ENCODE data around the gene UBL7. TPM values are rescaled to one million over a fixed set of nuclear protein-coding genes. Genes with fewer than 3 reads are reported as not detected.

Gene UBL7
- total RNA-seq, 4 donors from 2014 or later, result 47.9 to 60.0 (median 52.0) TPM

DNA sequence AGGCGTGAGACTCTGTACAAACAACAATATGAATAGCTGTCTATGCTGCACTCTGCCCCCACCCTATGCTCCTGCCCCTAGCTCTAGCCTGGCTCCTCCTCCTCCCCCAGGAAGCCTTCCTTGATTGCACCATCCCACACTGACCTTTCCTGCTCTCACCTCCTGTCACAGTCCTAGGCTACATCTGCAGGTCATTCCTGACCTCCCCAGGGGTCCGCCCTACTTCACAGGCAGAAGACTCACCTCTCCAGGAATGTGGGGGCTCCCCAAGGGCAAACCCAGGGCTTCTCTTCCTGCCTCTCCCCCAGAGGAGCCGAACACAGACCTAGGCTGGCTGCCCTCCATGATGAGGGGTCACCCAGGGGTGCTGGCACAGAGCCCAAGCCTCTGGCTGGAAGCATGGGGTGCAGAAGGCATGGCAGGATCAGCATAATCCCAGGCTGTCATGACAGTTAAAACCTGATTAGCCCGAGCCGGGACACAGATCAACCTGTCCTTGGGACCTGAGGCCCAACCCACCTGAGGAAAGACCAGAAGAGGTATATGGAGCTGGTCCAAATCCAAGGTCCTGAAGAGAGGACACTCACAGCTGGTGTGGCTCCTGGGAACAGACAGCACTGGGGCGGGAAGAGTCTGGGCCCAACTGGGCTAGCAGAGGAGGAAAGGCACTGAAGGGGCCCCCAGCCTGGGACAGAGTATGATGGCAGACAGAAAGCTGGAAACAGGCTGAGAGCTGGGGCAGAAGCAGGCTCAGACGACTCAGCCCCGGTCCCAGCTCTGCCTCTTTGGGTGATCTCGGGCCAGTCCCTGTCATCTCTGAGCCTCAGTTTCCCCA, 33.1 kb downstream of the UBL7 start:
- peaks cover 55% of the 10 kb centered on the region for H3K27me3 ChIP-seq
- peaks cover 0 to 16% (median 3%) of the 10 kb centered on the region in 3 donors for H3K4me1 ChIP-seq
- no peaks in the 10 kb centered on the region for H3K36me3 ChIP-seq
- no peak overlapping the region for H3K27ac ChIP-seq
- no peaks in the 10 kb centered on the region for H3K9me3 ChIP-seq
- no peak for ATAC-seq
- whole genome bisulfite sequencing, 2 donors (ENCODE audit: low coverage in 1 of 2), result 88% methylated on average over 3 of the region's 9 CpGs; no CpG with 5 or more reads in 1 of the 2 donors
- TF ChIP-seq EP300 (IDR thresholded peaks at IDR 0.05), result no peak
- TF ChIP-seq, protein P1, sequence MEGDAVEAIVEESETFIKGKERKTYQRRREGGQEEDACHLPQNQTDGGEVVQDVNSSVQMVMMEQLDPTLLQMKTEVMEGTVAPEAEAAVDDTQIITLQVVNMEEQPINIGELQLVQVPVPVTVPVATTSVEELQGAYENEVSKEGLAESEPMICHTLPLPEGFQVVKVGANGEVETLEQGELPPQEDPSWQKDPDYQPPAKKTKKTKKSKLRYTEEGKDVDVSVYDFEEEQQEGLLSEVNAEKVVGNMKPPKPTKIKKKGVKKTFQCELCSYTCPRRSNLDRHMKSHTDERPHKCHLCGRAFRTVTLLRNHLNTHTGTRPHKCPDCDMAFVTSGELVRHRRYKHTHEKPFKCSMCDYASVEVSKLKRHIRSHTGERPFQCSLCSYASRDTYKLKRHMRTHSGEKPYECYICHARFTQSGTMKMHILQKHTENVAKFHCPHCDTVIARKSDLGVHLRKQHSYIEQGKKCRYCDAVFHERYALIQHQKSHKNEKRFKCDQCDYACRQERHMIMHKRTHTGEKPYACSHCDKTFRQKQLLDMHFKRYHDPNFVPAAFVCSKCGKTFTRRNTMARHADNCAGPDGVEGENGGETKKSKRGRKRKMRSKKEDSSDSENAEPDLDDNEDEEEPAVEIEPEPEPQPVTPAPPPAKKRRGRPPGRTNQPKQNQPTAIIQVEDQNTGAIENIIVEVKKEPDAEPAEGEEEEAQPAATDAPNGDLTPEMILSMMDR (IDR thresholded peaks at IDR 0.05), result no peak
- TF ChIP-seq POLR2AphosphoS5 (IDR thresholded peaks at IDR 0.05), result no peak
- no peak for TF ChIP-seq POLR2A (IDR thresholded peaks at IDR 0.05)
- H3K4me3 ChIP-seq, result no peak overlapping the region

GRCh38 chr15:74426404-74427281, 34.3 kb downstream of the UBL7 start:
- peaks cover 44% of the 10 kb centered on the region for H3K27me3 ChIP-seq
- ATAC-seq, result no peak
- TF ChIP-seq POLR2A (IDR thresholded peaks at IDR 0.05), result no peak
- TF ChIP-seq, protein P1 (IDR thresholded peaks at IDR 0.05), result no peak
- no peak for TF ChIP-seq POLR2AphosphoS5 (IDR thresholded peaks at IDR 0.05)
- no peak for TF ChIP-seq EP300 (IDR thresholded peaks at IDR 0.05)
- H3K36me3 ChIP-seq, result no peaks in the 10 kb centered on the region
- no peaks in the 10 kb centered on the region for H3K9me3 ChIP-seq
- 90% methylated on average over 3 of the region's 10 CpGs; no CpG with 5 or more reads in 1 of the 2 donors for WGBS, 2 donors (ENCODE audit: low coverage in 1 of 2)
- H3K4me1 ChIP-seq, result peaks cover 0 to 17% (median 0%) of the 10 kb centered on the region in 3 donors
- H3K4me3 ChIP-seq, result no peak overlapping the region
- H3K27ac ChIP-seq, result no peak overlapping the region

DNA sequence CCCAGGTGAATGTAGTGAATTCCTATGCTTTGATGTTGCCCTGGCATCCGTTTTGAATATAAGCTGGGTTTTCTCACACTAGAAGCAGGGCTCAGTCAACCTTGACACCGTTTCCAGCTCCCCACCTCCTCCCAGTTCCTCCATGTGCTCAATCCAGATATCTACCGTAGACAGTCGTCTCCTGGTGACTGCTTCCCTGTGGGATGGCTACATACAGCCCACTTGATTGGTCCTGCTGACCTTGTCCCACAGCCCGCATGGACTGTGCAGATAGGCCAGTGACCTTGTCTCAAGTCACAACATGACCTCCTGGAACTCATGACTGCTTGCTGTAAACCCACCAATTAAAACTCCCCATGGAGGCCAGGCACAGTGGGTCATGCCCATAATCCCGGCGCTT, 35.3 kb downstream of the UBL7 start:
- no peak overlapping the region for H3K27ac ChIP-seq
- no peaks in the 10 kb centered on the region for H3K9me3 ChIP-seq
- ATAC-seq, result no peak
- WGBS, 2 donors (ENCODE audit: low coverage in 1 of 2), result 54 to 71% methylated on average over 2 to 4 of the region's 7 CpGs
- peaks cover 0 to 19% (median 0%) of the 10 kb centered on the region in 3 donors for H3K4me1 ChIP-seq
- TF ChIP-seq POLR2A (IDR thresholded peaks at IDR 0.05), result no peak
- TF ChIP-seq, protein P1 (IDR thresholded peaks at IDR 0.05), result no peak
- TF ChIP-seq POLR2AphosphoS5 (IDR thresholded peaks at IDR 0.05), result no peak
- TF ChIP-seq EP300 (IDR thresholded peaks at IDR 0.05), result no peak
- no peak overlapping the region for H3K4me3 ChIP-seq
- no peaks in the 10 kb centered on the region for H3K36me3 ChIP-seq
- H3K27me3 ChIP-seq, result peaks cover 34% of the 10 kb centered on the region

GRCh38 chr15:74424901-74425528, 35.9 kb downstream of the UBL7 start:
- H3K4me1 ChIP-seq, result peaks cover 0 to 19% (median 0%) of the 10 kb centered on the region in 3 donors
- H3K4me3 ChIP-seq, result no peak overlapping the region
- ATAC-seq, result no peak
- H3K27ac ChIP-seq, result peak overlapping the region in 1 of 4 donors; percentile 37
- peaks cover 27% of the 10 kb centered on the region for H3K27me3 ChIP-seq
- WGBS, 2 donors (ENCODE audit: low coverage in 1 of 2), result 76 to 100% methylated on average over 4 to 7 of the region's 8 CpGs
- H3K36me3 ChIP-seq, result no peaks in the 10 kb centered on the region
- TF ChIP-seq, protein P1 (IDR thresholded peaks at IDR 0.05), result no peak
- TF ChIP-seq POLR2A (IDR thresholded peaks at IDR 0.05) (no peak), POLR2AphosphoS5 (IDR thresholded peaks at IDR 0.05) (no peak), EP300 (IDR thresholded peaks at IDR 0.05) (no peak)
- no peaks in the 10 kb centered on the region for H3K9me3 ChIP-seq

Measured in gastroesophageal sphincter (tissue), 4 donors.